Nephron (organoid): Measurements from ENCODE around the gene HDAC4.

Experiments
- H3K27ac Mint-ChIP-seq, 3 experiments: 2 replicates each; pipeline ENCODE4 v1.8.0; 2020; ENCODE audit warnings: mixed read lengths in 3 of 3, mild to moderate bottlenecking in 2 of 3, moderate library complexity in 1 of 3
- H3K27me3 Mint-ChIP-seq: 2 replicates; pipeline ENCODE4 v1.8.0; 2021; ENCODE audit warnings: low read depth, mild to moderate bottlenecking, moderate library complexity, mixed read lengths
- H3K36me3 Mint-ChIP-seq: 2 replicates; pipeline ENCODE4 v1.8.0; 2020; ENCODE audit warnings: low read depth, mixed read lengths
- H3K4me1 Mint-ChIP-seq: 2 replicates; pipeline ENCODE4 v1.8.0; 2020; ENCODE audit warnings: mixed read lengths
- H3K4me3 Mint-ChIP-seq, 3 experiments: 2 replicates each; pipeline ENCODE4 v1.8.0; 2020; ENCODE audit warnings: mild to moderate bottlenecking in 3 of 3, mixed read lengths in 3 of 3, moderate library complexity in 2 of 3
- H3K9me3 Mint-ChIP-seq: 2 replicates; pipeline ENCODE4 v1.8.0; 2020; ENCODE audit warnings: mixed read lengths
- TF ChIP-seq, protein P1 (sequence below), 3 experiments: fragments of 200-600 bp; sonication (generic); IDR thresholded peaks; one replicate each; pipeline ENCODE4 v1.5.0; 2021; ENCODE audit warnings: antibody characterized with exemption in 3 of 3; ENCODE audit not compliant: unreplicated experiment in 3 of 3

The HDAC4 gene

DNA sequence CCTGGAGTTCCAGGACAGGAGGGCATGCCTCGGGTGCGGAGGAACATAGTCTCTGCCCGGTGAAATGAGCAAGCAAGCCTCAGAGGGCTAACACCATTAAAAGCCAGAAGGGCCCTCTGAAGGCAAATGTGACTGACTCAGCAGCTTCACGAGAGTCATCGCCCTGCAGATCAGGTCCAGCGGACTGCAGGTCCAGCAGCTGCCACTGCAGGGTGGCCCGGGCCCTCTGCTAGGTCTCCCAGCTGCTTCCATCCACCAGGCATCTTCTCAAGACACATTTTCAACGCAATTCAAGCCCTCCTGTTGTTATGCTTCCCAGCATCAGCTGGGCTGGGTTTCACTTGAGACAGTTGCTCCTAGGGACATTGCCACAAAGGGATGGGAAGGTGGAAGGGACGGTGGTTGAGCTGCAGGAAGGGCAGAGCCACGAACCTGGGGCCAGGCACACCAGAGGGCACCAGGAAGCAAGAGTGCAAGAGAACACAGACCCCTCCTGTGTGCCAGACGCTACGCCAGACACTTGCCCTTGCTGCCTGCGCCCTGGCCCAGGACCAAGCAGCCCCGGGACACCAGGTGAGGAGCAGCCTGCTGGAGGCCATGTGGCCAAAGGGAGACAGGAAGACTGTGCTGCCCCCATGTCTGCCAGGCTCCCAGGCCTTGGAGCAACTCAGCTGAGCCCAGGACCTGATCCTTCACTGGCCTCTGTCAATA lies 173.0 kb downstream of the HDAC4 start:
- no peaks in the 10 kb centered on the region for H3K27me3 Mint-ChIP-seq
- H3K27ac Mint-ChIP-seq = peak overlapping the region; percentile 60 to 73 (median 67)
- no peaks in the 10 kb centered on the region for H3K36me3 Mint-ChIP-seq
- peaks cover 76% of the 10 kb centered on the region for H3K4me1 Mint-ChIP-seq
- TF ChIP-seq, protein P1, sequence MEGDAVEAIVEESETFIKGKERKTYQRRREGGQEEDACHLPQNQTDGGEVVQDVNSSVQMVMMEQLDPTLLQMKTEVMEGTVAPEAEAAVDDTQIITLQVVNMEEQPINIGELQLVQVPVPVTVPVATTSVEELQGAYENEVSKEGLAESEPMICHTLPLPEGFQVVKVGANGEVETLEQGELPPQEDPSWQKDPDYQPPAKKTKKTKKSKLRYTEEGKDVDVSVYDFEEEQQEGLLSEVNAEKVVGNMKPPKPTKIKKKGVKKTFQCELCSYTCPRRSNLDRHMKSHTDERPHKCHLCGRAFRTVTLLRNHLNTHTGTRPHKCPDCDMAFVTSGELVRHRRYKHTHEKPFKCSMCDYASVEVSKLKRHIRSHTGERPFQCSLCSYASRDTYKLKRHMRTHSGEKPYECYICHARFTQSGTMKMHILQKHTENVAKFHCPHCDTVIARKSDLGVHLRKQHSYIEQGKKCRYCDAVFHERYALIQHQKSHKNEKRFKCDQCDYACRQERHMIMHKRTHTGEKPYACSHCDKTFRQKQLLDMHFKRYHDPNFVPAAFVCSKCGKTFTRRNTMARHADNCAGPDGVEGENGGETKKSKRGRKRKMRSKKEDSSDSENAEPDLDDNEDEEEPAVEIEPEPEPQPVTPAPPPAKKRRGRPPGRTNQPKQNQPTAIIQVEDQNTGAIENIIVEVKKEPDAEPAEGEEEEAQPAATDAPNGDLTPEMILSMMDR (IDR thresholded peaks at IDR 0.05; ENCODE audit: unreplicated experiment in 3 of 3) = no peak
- peak overlapping the region in 1 of 3 experiments; percentile 46 for H3K4me3 Mint-ChIP-seq
- H3K9me3 Mint-ChIP-seq = no peaks in the 10 kb centered on the region

DNA sequence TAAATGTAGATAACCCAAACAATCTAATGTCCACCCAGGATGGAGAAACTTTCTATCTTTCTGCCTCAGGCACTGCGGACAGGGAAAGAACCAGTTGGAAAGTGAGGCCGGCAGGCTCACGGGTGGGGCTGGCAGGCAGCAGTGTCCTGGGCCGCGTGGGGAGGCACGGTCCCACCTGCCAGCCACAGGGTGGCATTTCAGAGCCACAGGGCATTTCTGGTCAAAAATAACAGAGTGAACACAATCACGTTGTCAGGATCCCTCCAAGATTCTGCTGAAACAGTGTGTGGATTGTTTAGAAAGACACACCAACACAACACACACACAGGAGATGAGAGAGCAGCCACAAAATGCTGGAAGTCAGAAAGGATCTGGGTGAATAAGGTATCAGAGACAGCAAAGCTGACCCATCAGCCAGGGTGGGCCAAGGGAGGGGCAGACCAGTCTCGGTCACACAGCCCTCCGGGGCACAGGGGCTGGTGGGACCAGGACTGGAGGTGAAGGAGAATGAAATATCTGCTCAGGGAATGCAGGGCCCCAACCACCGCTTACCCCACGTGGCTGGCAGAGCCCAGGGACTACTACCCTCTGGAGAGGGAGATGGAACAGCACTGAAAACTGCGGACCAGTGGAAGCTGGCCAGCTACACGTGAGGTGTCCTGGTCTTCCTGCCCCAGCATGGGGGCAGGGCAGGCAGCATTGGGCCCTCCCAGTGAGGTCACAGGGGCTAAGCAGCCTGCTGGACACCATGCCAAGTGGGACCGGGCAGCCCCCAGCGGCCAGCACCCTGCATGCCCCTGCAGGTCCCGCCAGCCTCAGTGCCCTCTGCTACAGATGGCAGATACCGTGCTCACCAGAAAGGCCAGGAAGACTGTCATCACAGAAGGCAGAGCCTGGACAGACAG lies 173.9 kb downstream of the HDAC4 start:
- no peaks in the 10 kb centered on the region for H3K27me3 Mint-ChIP-seq
- peak overlapping the region; percentile 60 to 79 (median 61) for H3K27ac Mint-ChIP-seq
- TF ChIP-seq, protein P1 (IDR thresholded peaks at IDR 0.05; ENCODE audit: unreplicated experiment in 3 of 3) = no peak
- no peak overlapping the region for H3K4me3 Mint-ChIP-seq
- no peaks in the 10 kb centered on the region for H3K9me3 Mint-ChIP-seq
- H3K4me1 Mint-ChIP-seq = peaks cover 85% of the 10 kb centered on the region
- no peaks in the 10 kb centered on the region for H3K36me3 Mint-ChIP-seq

DNA sequence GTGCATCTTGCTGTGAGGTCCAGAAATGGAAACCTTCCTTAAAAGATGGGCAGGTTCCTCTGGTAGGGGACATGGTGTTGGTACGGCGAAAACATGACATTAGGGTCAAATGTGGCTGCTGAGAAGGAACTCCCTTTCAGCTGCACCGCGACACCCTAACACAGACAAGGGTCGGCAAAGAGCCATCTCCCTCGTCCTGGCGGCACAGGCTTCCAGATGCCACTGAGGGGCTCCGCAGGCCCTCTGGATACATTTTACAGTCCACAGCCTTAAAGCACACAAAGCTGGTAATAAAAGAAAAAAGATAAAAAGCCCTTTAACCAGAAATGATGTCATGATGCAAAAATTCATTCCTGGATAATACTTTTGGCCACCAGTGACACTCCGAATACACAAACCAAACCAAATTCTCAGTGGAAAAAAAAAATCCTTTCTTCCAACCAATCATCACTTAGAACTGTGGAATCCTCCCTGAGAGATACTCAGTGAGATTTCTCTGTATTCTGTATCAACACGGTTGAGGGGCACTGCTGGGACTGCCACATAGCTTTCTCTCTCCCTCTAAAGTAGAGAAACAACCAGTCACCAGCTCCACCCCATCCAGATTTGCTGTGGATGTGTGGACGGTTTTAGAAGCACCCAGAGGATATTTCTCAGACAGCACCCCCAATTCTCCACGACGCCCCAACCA lies 174.8 kb downstream of the HDAC4 start:
- Mint-ChIP-seq H3K27me3 (no peaks in the 10 kb centered on the region), H3K36me3 (no peaks in the 10 kb centered on the region), H3K4me3 (no peak overlapping the region), H3K27ac (peak overlapping the region; percentile 60 to 79 (median 61)), H3K4me1 (peaks cover 91% of the 10 kb centered on the region), H3K9me3 (no peaks in the 10 kb centered on the region)
- TF ChIP-seq, protein P1 (IDR thresholded peaks at IDR 0.05; ENCODE audit: unreplicated experiment in 3 of 3) = no peak

DNA sequence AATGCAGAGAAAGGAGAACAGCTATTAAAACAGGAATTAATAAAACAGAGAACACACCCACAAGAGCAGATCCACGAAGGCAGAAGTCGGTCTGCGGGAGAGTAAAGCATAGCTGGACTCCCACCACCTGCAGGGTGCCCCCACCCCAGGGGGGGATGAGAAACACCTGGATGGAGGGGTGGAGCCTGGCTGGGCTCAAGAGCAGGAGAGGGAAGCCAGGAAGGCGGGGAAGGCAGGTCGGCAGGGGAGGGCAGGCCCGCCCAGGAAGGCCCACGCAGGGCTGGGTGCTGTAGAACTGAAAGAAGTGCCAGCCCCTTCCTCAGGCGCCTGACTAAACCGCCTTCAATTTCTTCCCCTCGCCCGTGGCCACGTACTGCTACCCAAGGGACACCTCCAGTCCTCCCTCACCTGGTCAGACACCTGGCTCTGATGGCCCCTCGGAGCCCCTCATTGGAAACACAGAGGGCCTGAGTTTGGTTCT lies 175.4 kb downstream of the HDAC4 start:
- Mint-ChIP-seq H3K27ac (peak overlapping the region; percentile 60 to 76 (median 64)), H3K4me3 (peak overlapping the region in 1 of 3 experiments; percentile 10)

DNA sequence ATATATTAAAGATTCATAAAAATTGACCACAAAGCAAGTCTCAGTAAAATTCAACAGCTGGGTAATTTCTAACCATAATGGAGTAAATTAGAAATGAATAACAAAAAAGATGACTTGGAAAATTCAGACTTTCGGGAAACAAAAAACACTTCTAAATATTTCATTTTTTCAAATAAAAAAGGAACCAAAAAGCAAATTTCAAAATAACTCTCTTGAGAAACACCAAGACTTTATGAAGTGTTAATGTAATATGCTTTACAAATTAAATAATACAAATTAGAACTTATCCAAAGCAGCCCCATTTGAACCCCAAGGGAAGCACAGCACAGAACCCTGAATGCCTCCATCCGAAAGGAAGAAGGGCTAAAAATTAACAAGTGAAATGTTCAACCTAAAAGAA lies 175.9 kb downstream of the HDAC4 start:
- Mint-ChIP-seq H3K27me3 (no peaks in the 10 kb centered on the region), H3K4me1 (peaks cover 93% of the 10 kb centered on the region), H3K36me3 (no peaks in the 10 kb centered on the region), H3K27ac (peak overlapping the region; percentile 49 to 76 (median 64)), H3K4me3 (peak overlapping the region in 1 of 3 experiments; percentile 10), H3K9me3 (no peaks in the 10 kb centered on the region)
- TF ChIP-seq, protein P1 (IDR thresholded peaks at IDR 0.05; ENCODE audit: unreplicated experiment in 3 of 3) = no peak

More for the DNA sequence above, 175.4 kb downstream of the HDAC4 start:
- Mint-ChIP-seq H3K9me3 (no peaks in the 10 kb centered on the region), H3K36me3 (no peaks in the 10 kb centered on the region), H3K4me1 (peaks cover 90% of the 10 kb centered on the region), H3K27me3 (no peaks in the 10 kb centered on the region)
- TF ChIP-seq, protein P1 (IDR thresholded peaks at IDR 0.05; ENCODE audit: unreplicated experiment in 3 of 3) = no peak
